Transverse colon (tissue), 4 donors: ENCODE measurements around the gene AQP6.

Experiments used
- EP300 ChIP-seq: sonication (generic); formaldehyde crosslinking; IDR thresholded peaks from one replicate; pipeline ENCODE4 v1.6.1; 2017; ENCODE audit warnings: antibody characterized with exemption, low read depth
- POLR2AphosphoS5 ChIP-seq, 3 donors: sonication (generic); formaldehyde crosslinking; IDR thresholded peaks; one replicate each; pipeline ENCODE4 v1.6.1; 2016; ENCODE audit warnings: antibody characterized with exemption in 3 of 3
- TF ChIP-seq, protein P1 (sequence below), 5 experiments: fragments of 200-600 bp in 3 of 5; fragments of 450-650 bp in 2 of 5; sonication (generic) in 3 of 5; IDR thresholded peaks; 1 replicate in 2 of 5; 2 replicates in 3 of 5; pipeline ENCODE4 v1.5.1; 2016 to 2017; ENCODE audit warnings: antibody characterized with exemption in 5 of 5, inconsistent platforms in 3 of 5, mild to moderate bottlenecking in 2 of 5, moderate library complexity in 1 of 5

DNA sequence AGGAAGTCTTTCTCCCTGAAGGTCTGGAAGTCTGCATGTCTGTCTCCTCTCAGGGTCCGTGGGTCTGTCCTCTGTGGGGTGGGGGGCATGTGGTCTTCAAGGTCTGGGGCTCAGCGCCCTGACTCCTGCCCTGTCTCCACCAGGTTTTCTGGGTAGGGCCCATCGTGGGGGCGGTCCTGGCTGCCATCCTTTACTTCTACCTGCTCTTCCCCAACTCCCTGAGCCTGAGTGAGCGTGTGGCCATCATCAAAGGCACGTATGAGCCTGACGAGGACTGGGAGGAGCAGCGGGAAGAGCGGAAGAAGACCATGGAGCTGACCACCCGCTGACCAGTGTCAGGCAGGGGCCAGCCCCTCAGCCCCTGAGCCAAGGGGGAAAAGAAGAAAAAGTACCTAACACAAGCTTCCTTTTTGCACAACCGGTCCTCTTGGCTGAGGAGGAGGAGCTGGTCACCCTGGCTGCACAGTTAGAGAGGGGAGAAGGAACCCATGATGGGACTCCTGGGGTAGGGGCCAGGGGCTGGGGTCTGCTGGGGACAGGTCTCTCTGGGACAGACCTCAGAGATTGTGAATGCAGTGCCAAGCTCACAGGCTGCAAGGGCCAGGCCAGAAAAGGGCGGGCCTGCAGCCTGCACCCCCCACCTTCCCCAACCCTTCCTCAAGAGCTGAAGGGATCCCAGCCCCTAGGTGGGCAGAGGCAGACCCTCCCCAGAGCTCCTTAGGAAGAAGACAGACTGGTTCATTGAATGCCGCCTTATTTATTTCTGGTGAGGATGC, 7.7 kb upstream of the AQP6 start:
- TF ChIP-seq, protein P1, sequence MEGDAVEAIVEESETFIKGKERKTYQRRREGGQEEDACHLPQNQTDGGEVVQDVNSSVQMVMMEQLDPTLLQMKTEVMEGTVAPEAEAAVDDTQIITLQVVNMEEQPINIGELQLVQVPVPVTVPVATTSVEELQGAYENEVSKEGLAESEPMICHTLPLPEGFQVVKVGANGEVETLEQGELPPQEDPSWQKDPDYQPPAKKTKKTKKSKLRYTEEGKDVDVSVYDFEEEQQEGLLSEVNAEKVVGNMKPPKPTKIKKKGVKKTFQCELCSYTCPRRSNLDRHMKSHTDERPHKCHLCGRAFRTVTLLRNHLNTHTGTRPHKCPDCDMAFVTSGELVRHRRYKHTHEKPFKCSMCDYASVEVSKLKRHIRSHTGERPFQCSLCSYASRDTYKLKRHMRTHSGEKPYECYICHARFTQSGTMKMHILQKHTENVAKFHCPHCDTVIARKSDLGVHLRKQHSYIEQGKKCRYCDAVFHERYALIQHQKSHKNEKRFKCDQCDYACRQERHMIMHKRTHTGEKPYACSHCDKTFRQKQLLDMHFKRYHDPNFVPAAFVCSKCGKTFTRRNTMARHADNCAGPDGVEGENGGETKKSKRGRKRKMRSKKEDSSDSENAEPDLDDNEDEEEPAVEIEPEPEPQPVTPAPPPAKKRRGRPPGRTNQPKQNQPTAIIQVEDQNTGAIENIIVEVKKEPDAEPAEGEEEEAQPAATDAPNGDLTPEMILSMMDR (IDR thresholded peaks at IDR 0.05) = no peak
- TF ChIP-seq EP300 (no peak), POLR2AphosphoS5 (IDR thresholded peaks at IDR 0.05) (no peak)
